CMK (cell line): ENCODE results near the gene SPOCD1.

Experiments used
- DNase-seq: peaks from one replicate; pipeline ENCODE4 v3.0.0-alpha.2; 2010; ENCODE audit warnings: low read depth

The SPOCD1 gene

DNA sequence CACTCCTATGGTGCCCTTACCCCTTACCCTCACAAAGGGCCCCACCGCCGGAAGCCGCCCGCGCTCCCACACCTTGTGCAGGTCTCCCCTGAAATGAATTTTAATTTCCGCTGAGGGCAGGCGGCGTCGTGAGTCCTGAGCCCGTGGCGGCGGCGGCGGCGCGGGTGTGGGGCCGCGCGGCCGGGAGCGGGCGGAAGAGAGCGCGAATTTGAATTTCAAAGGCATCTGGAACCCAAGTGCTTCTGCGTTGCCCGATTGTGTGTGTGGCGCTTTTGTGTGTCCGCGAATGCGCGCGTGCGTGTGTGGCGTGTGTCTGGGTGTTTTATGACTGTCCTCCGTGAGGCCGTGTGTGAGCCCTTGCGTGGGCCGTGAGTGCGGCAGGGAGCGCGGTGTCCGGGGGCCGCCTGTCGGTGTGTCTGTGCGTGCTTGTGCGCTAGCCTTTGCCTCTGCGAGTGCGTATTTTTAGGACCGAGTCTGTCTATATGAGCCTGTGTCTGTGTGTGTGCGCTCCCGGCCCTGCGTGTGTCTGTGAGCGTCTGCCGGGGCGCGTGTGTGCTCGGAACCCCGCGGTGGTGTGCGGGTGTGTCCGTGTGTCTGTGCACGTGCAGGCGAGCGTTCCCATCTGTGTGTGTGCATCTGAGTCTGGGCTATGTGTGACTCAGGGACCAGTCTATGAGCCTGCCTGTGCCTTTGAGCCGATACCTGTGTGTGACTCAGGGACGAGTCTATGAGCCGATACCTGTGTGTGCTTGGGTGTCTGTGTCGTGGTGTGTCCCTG is 43.7 kb downstream of the SPOCD1 start:
- DNase-seq, result no peak

DNA sequence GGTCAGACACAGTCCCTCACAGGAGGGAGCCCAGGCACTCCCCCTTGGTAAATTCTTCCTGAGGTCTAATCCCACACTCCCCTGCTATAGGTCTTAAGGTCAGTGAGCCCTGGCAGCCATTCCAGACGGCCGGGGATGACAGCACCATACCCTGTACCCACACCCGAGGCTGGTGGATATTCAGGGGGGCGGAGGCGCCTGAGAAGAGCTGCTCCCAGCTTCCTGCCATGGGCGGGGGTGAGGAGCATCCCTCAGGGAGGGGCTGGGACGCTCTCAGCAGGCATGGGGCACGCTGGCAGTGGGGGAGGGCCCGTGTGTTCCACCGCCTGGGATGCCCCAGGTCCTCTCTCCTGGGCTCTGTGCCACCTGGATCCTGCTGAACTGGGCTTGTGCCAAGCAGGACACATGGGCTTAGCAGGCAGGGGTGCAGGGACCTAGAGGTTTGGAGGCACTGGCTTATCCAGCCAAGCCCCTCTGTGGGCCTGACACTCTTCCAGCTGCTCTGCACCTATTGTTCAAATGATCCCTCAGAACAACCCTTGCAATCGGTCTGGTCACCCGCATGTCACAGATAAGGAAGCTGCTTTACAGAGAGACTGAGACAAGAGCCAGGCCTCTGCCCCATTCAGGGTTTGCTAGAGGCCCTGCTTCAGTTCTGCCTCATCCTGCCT is 46.0 kb downstream of the SPOCD1 start:
- DNase-seq, result no peak

DNA sequence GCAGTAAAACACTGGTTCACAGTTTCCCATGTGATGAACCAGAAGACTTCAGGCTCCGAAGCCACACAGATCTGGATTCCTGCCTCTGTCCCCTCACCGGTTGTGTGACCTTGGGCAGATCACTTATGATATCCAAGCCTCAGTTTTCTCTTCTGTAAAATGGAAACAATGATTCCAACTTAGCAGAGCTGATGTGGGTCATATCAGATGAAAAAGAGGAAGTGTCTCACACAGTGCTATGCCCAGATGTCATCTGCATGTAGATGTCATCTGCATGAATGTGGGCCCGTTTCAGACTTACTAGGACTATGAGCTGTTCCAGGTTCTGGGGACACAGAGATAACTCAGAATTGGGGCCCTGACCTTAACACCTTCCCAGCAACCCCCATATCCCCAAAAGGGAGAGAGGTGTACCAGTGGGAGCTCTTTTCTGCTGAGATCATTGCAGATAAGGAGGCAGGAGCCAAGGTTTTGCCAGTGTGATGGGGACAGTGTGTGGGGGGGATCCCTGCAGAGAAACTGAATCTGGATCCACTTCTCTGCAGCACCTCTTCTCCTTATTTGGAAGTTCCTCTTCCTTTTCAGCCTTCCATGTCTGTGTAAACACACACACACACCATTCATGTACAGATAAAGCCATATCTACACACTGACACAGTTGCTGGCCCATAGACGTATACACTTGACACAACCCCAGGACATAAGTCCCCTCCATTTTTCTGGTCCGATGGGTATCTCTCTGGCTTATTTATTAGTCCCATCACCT is 46.7 kb downstream of the SPOCD1 start:
- no peak for DNase-seq

DNA sequence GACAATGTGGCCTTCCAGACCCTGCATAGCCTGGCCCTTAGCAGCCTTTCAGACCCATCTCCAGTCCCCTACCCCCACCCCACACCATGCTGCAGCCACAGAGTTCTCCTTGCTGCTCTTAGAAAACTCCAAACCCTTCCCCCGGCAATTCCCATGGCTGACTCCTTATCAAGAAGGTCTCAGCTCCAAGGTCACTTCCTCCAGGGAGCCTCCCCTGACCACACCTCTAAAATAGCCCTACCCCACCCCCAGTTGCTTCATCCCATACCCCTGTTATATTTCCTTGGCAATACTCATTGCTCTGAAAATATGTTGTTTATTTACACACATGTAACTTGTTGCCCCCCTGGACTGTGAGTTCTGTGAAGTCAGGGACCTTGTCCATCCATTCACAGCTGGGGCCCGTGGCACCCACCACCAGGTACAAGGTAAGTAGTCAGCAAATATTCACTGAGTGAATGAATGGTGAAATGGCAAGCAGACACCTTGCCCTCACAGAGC is 47.4 kb downstream of the SPOCD1 start:
- no peak for DNase-seq

DNA sequence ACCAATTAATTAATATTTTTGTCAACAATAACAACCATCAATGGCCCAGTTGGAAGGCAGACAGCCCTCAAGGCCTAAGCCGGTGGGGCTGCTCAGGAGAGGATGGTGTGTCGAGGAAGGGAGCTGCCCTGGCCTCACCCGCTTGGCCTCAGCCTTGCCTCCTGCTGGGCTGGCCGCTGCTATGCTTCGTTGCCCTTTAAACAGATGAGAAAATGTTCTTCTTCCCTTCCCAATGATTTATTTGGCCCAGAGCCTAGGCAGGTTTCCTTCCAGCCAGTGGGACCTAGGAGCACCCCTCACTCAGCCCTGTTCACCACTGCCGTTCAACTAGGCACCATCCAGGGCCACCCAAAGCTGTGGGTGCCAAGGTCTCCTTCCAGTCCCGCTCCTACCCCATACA is 48.6 kb downstream of the SPOCD1 start:
- no peak for DNase-seq

DNA sequence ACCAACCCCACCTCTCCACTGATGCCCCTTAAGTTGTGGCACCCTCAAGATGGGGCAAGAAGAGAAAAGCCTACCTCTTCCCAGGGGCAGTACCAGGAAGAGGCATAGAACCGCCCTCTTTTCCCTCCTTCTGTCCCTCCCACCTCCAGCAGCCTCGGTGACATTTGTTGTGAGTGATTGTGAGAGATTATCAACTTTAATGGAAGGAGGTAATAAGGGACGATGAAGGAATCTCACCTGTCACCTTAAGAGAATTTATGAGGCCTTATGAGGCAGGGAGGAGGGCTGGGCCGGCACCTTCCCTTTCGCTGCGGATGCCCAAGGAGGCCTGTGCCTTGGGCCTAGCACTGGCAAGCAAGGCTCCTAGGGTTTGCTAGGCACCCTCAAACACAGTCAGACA is 50.3 kb downstream of the SPOCD1 start:
- DNase-seq, result no peak

DNA sequence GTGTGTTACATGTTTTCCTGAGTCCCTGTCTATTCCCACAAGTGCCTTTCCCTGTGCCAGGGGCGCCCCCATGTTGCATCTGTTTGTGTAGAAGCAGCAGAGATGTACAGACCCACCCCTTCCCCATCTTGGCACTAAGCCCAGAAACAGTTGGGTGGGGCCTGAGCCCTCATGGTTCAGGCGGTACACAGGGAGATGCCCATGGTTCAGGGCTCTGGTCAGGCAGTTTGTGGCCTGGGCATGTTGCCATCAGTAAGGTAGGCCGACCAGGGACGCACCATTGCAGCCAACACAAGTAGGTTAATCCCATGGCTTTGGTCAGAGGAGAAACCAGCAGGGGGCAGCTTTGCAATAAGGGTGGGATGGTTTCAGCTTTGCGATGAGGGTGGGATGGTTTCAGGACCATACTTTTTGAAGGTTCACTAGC is 50.8 kb downstream of the SPOCD1 start:
- DNase-seq, result no peak

DNA sequence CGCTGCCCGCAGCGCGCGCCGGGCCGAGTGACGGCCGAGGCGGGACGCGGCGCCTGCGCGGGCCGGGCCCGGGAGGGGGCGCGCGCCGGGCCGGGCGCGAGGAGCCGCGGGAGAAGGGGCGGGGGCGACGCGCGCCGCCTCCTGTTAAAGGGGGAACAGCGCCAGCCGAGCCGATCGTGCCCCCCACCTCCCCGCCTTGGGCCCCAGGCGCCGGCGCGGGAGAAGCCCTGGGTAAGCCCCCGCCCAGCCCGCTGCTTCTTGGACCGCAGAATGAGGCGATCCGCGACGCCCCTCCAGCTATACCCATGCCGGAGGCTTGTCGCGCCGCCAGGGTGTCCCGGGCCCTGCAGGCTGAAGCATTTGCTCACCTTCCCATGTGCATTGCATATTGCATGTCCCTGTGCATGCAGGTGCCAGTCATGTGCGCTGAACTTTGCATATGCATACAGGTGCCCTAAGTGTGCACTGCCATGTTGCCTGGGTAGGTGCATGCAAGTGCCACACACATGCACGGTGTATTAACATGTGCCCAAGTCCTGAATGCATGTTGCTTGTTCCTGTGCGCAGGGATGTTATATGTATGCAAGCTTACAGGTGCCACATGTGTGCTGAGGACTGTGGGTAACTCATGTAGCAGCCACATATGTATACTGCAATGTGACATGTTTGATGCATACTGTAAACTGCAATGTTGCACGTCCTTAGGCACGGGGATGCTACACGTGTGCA is 51.3 kb downstream of the SPOCD1 start, which contains the start of gene ADGRB2:
Gene ADGRB2 (minus strand): TSS at position 29 of the 729 bp plus-strand sequence. CDS start 7,119 bp downstream, outside the sequence.
- DNase-seq, result no peak

DNA sequence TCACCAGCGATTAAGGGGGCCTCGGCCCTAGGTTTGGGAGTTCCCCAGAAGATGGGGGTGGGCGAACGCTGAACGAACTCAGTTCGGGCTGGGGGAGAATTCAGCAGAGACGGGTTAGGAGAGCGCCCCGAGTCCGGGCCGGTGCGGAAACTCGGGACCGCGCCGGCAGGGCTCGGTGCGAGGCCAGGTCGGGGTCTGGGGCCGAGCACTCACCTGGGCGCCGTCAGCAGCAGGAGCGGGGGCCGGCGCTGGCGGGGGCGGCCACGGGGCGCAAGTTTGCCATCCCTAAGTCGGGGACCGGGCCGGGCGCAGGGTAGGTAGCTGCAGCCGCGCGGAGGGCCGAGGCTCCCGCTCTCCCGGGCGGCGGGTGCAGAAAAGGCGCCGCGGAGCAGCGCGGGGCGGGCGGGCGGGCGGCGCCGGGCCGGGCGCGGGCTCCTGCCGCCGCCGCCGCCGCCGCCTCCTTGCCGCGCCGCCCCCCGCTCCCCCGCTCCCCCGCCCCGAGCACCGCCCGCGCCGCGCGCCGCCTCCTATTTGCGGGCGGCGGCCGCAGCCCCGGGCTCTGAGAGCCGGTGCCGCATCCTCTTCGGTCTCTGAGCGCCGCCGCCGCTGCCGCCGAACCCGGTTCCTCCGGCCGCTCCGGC is 52.0 kb downstream of the SPOCD1 start:
- no peak for DNase-seq

DNA sequence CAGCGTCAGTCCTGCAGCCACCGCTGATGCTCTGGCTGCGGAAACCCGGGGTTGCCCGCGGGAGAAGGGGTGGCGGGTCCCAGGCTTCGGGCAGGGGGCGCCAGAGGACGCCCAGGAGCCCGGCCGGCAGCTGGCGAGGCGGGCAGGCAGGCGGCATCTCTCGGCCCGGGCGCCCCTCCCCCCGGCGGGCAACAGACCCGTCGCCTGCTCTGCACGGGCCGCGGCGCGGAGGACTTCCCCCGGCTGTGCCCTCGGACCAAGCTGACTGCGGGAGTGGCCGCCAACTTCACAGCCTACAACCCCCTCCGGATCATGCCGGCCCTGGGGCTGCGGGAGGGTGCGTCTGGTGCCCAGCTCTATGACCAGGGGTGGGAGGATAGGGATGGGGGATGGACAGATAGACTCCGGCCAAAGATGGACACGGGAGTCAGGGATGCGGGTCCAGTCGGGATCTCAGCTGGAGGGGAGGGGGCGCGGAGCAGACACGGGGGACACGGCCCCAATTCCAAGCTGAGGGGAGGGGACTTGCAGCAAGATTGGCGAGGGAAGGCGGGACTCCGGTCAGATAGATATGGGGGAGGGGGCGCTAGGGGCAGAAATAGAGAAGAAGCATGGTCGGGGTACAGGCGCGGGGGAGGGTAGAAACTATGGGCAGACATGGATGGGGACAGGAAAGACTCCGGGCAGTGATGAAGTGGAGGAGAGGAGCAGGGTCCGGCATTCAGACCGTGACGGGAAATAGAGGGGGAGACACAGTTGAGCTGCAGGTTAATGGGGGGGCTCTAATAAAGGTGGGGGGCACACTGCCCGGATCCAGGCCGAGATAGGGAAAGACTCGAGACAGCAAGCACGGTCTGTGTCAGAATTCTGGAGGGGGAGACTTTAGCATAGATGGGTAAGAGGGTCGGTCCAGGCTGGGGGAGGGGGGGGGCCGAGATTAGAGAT is 52.8 kb downstream of the SPOCD1 start:
- DNase-seq, result no peak

DNA sequence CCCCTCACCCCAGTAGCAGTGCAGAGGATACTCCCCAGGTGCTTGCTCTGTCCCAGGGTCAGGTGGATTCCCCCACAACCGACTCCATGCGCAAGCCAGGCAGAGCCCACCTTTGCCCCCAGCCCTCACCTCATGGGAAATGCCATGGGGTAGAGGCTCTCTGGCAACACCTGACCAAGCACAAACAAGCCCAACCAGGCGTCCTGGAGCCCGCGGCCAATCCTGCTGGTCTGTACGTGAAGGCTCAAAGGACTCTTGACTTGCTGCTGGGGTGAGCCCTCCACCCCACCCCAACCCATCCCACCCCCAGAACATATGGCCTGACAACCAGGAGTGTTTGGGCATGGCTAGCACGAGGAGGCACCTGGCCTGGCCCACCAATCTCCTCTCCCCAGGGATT is 53.5 kb downstream of the SPOCD1 start:
- no peak for DNase-seq

DNA sequence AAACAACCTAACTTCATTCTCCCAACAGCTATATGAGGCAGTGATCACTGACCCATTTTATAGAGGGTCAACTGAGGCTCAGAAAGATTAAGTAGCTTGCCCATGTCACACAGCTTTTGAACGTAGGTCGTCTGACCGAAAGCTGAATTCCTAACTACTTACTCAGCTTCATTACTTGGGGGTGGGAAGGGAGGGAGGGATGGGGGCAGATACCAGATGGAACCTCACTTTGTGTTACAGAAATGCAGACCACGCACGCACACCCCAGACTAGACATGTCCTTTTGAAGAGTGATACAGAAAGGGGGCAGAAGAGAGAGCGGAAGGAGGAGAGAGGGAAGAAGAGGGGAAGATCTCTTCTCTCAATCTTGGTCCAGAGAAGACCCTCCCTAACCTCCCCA is 53.9 kb downstream of the SPOCD1 start:
- DNase-seq, result no peak

DNA sequence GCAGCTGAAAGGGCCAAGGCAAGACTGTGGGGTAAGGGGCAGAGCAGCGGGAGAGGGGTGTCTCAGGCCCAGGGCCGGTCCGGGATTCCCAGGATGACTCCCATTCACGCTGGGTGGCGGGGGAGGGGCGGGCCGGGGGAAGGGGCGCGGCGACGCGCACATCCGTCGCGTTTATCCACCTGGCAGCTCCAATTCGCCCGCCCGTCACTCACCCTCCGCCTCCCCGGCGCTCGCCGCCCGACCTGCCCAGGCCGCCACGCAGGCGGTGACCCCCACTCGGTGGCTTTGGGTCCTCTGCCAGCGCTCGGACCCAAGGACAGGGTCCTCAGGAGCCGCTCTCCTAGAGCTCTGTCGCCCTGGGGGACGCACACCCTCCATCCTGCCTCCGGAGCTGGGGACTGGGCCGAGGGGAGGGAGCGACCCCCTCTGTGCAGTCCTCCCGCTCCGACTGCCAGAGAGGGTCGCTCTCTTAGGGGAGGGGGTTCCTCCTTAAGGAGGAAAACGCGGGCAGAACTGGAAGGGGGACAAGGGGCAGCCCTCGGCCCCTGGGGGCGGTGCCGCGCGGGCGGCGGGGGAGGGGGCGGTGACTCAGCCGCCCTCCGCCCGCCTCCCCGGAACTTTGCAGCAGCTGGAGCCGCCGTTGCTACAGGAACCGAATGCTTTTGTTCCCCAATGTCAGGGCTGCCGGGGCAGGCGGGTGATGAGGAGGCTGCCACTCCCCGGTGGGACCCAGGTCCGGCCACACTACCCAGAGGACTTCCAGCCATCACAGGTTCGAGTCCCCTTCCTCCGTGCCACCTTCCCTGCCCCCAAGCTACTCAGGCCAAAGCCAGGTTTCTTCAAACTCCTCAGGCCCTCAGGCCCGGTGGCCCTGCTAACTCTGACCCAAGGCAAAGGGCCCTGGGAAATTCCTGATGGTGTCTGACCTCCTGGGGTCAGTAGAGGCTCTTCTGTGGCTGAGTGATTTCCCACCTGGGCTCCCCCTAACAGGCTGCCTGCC is 55.1 kb downstream of the SPOCD1 start:
- no peak for DNase-seq

DNA sequence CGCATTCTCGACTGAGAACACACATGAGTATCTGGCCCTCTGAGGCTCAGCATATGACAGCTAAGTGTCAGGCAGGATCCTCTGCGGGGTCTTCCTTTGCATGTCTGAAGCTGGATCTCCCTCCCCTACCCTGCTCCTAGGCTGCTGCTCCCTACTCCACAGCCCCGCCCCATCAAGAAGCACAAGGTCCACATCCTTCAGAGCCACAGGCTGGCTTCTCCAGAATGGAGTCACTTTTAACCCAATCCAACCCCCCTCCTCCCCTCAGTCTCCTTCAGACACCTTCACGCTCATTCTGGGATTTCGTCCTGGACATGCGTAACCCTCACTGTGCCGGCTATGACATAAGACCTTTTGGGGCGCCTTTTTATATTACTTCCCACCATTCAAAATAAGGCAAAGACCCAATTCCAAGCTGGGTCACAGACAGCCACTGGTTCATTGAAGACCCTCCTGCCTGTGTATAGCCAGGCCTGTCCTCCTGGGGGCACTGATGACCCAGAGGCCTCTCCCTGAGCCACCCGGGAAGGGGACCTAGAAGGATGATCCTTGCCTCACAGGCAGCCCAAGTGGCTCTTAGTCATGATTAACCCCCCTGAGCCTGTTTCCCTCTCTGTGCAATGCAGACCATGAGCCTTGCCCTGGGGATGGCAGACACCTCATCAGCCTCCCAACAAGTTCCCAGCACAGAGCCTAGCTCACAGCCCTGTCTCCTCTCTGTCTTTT is 56.4 kb downstream of the SPOCD1 start:
- DNase-seq, result no peak

DNA sequence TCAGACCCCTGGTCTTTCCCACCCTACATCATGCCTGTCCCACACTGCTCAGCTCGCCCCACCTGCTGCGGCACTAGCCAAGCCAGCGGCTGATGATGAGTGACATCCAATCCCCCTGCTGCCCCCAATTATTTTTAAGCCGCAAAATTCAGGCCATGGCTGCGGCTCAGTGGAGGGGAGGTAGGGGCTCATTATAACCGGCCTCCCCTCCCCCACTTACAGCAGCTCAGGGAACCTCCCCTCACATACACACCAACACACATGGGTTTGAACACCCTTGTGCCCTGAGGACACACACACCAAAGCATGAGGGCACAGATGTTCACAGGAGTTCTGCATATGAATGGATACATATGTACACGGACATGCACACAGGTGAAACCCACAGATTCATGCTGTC is 57.0 kb downstream of the SPOCD1 start:
- no peak for DNase-seq

DNA sequence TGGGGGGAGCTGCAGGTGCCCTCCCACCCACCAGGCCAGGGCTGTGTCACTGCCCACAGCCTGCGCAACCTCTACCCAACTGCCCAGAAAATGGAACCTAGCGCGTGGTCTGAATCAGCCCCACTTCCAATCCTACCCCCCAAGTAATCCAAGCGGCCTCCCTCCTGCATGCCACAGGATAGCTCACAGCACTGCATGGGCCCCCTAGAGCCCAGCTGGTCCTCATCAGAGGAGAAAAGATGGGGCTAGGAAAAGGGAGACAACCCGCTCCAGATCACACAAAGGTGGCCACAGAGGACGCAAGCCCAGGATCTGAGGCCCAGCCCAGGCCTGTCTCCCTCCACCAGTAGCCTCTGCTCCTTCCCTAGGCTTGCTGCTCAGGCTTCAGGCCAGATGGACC is 57.8 kb downstream of the SPOCD1 start:
- DNase-seq, result no peak

DNA sequence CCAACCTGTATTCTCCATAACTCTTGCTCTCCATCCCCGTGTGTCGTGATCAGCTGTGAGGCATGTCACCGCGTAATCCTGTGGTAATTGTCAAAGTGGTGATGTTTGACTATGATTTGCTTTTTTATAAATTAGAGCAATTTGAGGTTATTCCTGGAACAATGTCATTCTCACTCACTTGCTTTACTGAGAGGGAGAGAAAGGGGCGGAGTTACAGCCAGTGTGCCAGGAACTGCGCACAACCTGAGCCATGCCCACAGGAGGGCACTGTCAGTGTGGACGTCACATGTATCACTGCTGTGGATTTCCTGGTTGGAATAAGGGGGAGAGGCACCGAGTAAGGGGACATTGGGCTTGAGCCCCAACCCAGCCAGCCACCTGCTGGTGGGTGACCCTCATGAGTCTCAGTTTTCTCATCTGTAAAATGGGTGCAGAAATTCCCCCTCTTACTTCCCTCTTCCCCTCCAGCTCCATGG is 58.6 kb downstream of the SPOCD1 start:
- no peak for DNase-seq

DNA sequence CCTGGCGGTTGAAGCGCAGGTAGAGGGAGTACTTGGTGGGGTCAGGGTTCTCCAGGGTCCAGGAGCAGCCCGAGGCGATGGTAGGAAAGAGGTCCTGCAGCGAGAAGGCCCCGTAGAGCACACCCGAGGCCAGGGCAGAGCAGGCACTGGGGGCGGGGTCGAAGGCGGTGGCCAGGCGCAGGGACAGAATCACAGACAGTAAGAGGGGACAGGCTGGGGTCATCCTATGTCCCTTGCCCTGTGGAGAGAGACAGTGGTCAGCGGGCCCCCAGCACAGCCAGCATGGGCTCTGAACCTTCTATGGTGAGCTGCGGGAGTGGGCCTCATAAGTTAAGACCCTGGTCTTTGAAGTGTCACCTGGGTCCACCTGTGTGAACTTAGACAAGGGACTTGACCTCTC is 59.2 kb downstream of the SPOCD1 start:
- DNase-seq, result no peak
